ENCODE results near the gene SYNJ2. TPM values are rescaled to one million over a fixed set of nuclear protein-coding genes. Genes with fewer than 3 reads are reported as not detected.
A peak's percentile ranks its signal among the peaks of the same experiment; 100 is the strongest.

SYNJ2 gene
- total and polyA plus RNA-seq, 5 donors from 2014 or later = 6.4 to 46.3 (median 10.3) TPM

GRCh38 chr6:157984128-157984527, 2.5 kb downstream of the SYNJ2 start:
- H3K4me1 ChIP-seq (ENCODE audit: control insufficient read depth, insufficient read depth, low read length, poor library complexity, severe bottlenecking) = peaks cover 43% of the 10 kb centered on the region
- no peaks in the 10 kb centered on the region for H3K36me3 Mint-ChIP-seq
- H3K4me3 Mint-ChIP-seq = peak overlapping the region; percentile 7 to 99 (median 48)
- H3K27ac ChIP-seq (ENCODE audit: insufficient read depth, low read length, poor library complexity, severe bottlenecking) = no peak overlapping the region
- H3K27ac Mint-ChIP-seq = peak overlapping the region in 1 of 3 donors; percentile 58
- H3K27me3 ChIP-seq (ENCODE audit: control insufficient read depth, insufficient read depth, low read length) = no peaks in the 10 kb centered on the region
- ATAC-seq (ENCODE audit: low read depth in 2 of 2) (no peak), DNase-seq (no peak)
- H3K4me3 ChIP-seq (ENCODE audit: low read depth, low read length) = no peak overlapping the region
- H3K4me1 Mint-ChIP-seq = peaks cover 10 to 56% (median 26%) of the 10 kb centered on the region in 4 donors
- H3K9me3 Mint-ChIP-seq = no peaks in the 10 kb centered on the region
- no peaks in the 10 kb centered on the region for H3K36me3 ChIP-seq (ENCODE audit: control insufficient read depth, insufficient read depth, low read length)
- no peaks in the 10 kb centered on the region for H3K9me3 ChIP-seq (ENCODE audit: control insufficient read depth in 2 of 2, low read length in 2 of 2)
- no peaks in the 10 kb centered on the region for H3K27me3 Mint-ChIP-seq

GRCh38 chr6:157984686-157985225, 3.1 kb downstream of the SYNJ2 start:
- no peaks in the 10 kb centered on the region for H3K36me3 Mint-ChIP-seq
- peak overlapping the region in 1 of 3 donors; percentile 58 for H3K27ac Mint-ChIP-seq
- H3K4me1 Mint-ChIP-seq = peaks cover 10 to 57% (median 26%) of the 10 kb centered on the region in 4 donors
- H3K4me3 ChIP-seq (ENCODE audit: low read depth, low read length) = no peak overlapping the region
- no peaks in the 10 kb centered on the region for H3K27me3 Mint-ChIP-seq
- peak overlapping the region; percentile 46 to 71 (median 58) for H3K4me3 Mint-ChIP-seq
- H3K27ac ChIP-seq (ENCODE audit: insufficient read depth, low read length, poor library complexity, severe bottlenecking) = no peak overlapping the region
- H3K36me3 ChIP-seq (ENCODE audit: control insufficient read depth, insufficient read depth, low read length) = no peaks in the 10 kb centered on the region
- H3K9me3 Mint-ChIP-seq = no peaks in the 10 kb centered on the region
- no peaks in the 10 kb centered on the region for H3K9me3 ChIP-seq (ENCODE audit: control insufficient read depth in 2 of 2, low read length in 2 of 2)
- no peak for DNase-seq
- H3K27me3 ChIP-seq (ENCODE audit: control insufficient read depth, insufficient read depth, low read length) = no peaks in the 10 kb centered on the region
- H3K4me1 ChIP-seq (ENCODE audit: control insufficient read depth, insufficient read depth, low read length, poor library complexity, severe bottlenecking) = peaks cover 43% of the 10 kb centered on the region
- ATAC-seq (ENCODE audit: low read depth in 2 of 2) = no peak

- Histone ChIP-seq H3K27me3 (ENCODE audit: control insufficient read depth, insufficient read depth, low read length) (no peaks in the 10 kb centered on the region), H3K27ac (ENCODE audit: insufficient read depth, low read length, poor library complexity, severe bottlenecking) (no peak overlapping the region), H3K36me3 (ENCODE audit: control insufficient read depth, insufficient read depth, low read length) (no peaks in the 10 kb centered on the region), H3K4me1 (ENCODE audit: control insufficient read depth, insufficient read depth, low read length, poor library complexity, severe bottlenecking) (peaks cover 51% of the 10 kb centered on the region), H3K4me3 (ENCODE audit: low read depth, low read length) (no peak overlapping the region), H3K9me3 (ENCODE audit: control insufficient read depth in 2 of 2, low read length in 2 of 2) (no peaks in the 10 kb centered on the region)
- Mint-ChIP-seq H3K27me3 (no peaks in the 10 kb centered on the region), H3K9me3 (no peaks in the 10 kb centered on the region), H3K4me3 (peak overlapping the region in 1 of 4 donors; percentile 71), H3K27ac (peak overlapping the region in 2 of 3 donors; percentile 52 to 58), H3K4me1 (peaks cover 10 to 58% (median 26%) of the 10 kb centered on the region in 4 donors), H3K36me3 (no peaks in the 10 kb centered on the region)
- no peak for ATAC-seq (ENCODE audit: low read depth in 2 of 2)
- no peak for DNase-seq
Measured at GRCh38 chr6:157985378-157986155, 3.9 kb downstream of the SYNJ2 start.

GRCh38 chr6:157987788-157988699, 6.4 kb downstream of the SYNJ2 start:
- H3K27ac ChIP-seq (ENCODE audit: insufficient read depth, low read length, poor library complexity, severe bottlenecking) = no peak overlapping the region
- H3K4me1 ChIP-seq (ENCODE audit: control insufficient read depth, insufficient read depth, low read length, poor library complexity, severe bottlenecking) = peaks cover 38% of the 10 kb centered on the region
- H3K36me3 ChIP-seq (ENCODE audit: control insufficient read depth, insufficient read depth, low read length) = no peaks in the 10 kb centered on the region
- Mint-ChIP-seq H3K9me3 (peaks cover 0 to 2% (median 0%) of the 10 kb centered on the region in 7 donors), H3K27ac (no peak overlapping the region), H3K36me3 (no peaks in the 10 kb centered on the region), H3K4me3 (no peak overlapping the region), H3K27me3 (no peaks in the 10 kb centered on the region), H3K4me1 (peaks cover 9 to 55% (median 32%) of the 10 kb centered on the region in 4 donors)
- no peaks in the 10 kb centered on the region for H3K27me3 ChIP-seq (ENCODE audit: control insufficient read depth, insufficient read depth, low read length)
- no peak overlapping the region for H3K4me3 ChIP-seq (ENCODE audit: low read depth, low read length)
- no peak for DNase-seq
- ATAC-seq (ENCODE audit: low read depth in 2 of 2) = no peak
- no peaks in the 10 kb centered on the region for H3K9me3 ChIP-seq (ENCODE audit: control insufficient read depth in 2 of 2, low read length in 2 of 2)

- Histone ChIP-seq H3K36me3 (ENCODE audit: control insufficient read depth, insufficient read depth, low read length) (no peaks in the 10 kb centered on the region), H3K27me3 (ENCODE audit: control insufficient read depth, insufficient read depth, low read length) (no peaks in the 10 kb centered on the region), H3K9me3 (ENCODE audit: control insufficient read depth in 2 of 2, low read length in 2 of 2) (no peaks in the 10 kb centered on the region), H3K4me1 (ENCODE audit: control insufficient read depth, insufficient read depth, low read length, poor library complexity, severe bottlenecking) (peaks cover 32% of the 10 kb centered on the region), H3K4me3 (ENCODE audit: low read depth, low read length) (no peak overlapping the region), H3K27ac (ENCODE audit: insufficient read depth, low read length, poor library complexity, severe bottlenecking) (no peak overlapping the region)
- Mint-ChIP-seq H3K4me3 (no peak overlapping the region), H3K9me3 (peaks cover 0 to 2% (median 0%) of the 10 kb centered on the region in 7 donors), H3K36me3 (no peaks in the 10 kb centered on the region), H3K27me3 (no peaks in the 10 kb centered on the region), H3K4me1 (peaks cover 4 to 53% (median 34%) of the 10 kb centered on the region in 4 donors), H3K27ac (no peak overlapping the region)
- ATAC-seq (ENCODE audit: low read depth in 2 of 2) = no peak
- DNase-seq = no peak
Measured at GRCh38 chr6:157988700-157989063, 7.0 kb downstream of the SYNJ2 start.

- Histone ChIP-seq H3K27me3 (ENCODE audit: control insufficient read depth, insufficient read depth, low read length) (no peaks in the 10 kb centered on the region), H3K9me3 (ENCODE audit: control insufficient read depth in 2 of 2, low read length in 2 of 2) (no peaks in the 10 kb centered on the region), H3K4me3 (ENCODE audit: low read depth, low read length) (no peak overlapping the region), H3K36me3 (ENCODE audit: control insufficient read depth, insufficient read depth, low read length) (no peaks in the 10 kb centered on the region), H3K4me1 (ENCODE audit: control insufficient read depth, insufficient read depth, low read length, poor library complexity, severe bottlenecking) (peaks cover 25% of the 10 kb centered on the region), H3K27ac (ENCODE audit: insufficient read depth, low read length, poor library complexity, severe bottlenecking) (no peak overlapping the region)
- Mint-ChIP-seq H3K4me1 (peaks cover 4 to 47% (median 33%) of the 10 kb centered on the region in 4 donors), H3K36me3 (peaks cover 3% of the 10 kb centered on the region), H3K27me3 (no peaks in the 10 kb centered on the region), H3K4me3 (no peak overlapping the region), H3K27ac (peak overlapping the region; percentile 64 to 90 (median 83)), H3K9me3 (peaks cover 0 to 2% (median 0%) of the 10 kb centered on the region in 7 donors)
- ATAC-seq (ENCODE audit: low read depth in 2 of 2) (no peak), DNase-seq (no peak)
Measured at GRCh38 chr6:157989541-157990289, 8.1 kb downstream of the SYNJ2 start.

Data from CD4-positive, CD25-positive, alpha-beta regulatory T cell (primary cell).